ENCODE results near the gene DNAJC5. TPM values are rescaled to one million over a fixed set of nuclear protein-coding genes. Genes with fewer than 3 reads are reported as not detected.
"Not testable (repeated sequence)": the region's sequence is repeated elsewhere in the genome, so short reads cannot be mapped to it uniquely, and the experiment has no call there.

The DNAJC5 gene
- total RNA-seq, 2 experiments from 2014 or later: 19.4 to 19.5 TPM

DNA sequence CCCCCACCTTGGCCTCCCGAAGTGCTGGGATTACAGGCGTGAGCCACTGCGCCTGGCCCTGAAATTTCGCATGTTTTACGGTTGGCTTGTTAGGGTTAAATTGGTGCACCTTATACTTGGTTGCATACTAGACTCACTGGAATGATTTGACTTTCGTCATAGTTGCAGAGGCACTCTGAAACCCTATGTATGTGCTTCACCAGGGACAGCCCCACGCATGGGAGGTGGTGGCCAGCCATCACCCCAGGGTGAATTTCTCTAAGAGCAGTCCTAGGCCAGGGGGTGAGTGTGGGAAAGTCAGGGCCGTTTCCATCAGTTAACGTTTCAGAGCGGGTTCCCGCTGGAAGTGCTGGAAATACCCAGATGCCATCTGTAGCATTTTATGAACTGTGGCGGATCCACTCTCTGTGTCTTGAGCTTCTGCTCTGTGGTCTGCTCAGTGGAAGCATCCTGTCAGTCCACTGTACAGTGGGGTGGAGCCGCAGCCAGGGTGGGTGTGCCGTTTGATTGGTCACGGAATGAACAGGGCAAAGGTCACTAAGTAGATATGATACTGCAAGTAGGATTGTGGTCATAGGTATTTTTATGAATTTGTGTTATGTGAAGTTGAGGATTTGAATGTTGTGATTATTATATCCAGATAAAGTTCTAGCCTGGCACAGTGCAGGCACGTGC, 13.2 kb downstream of the DNAJC5 start:
- Mint-ChIP-seq H3K27ac (no peak overlapping the region), H3K4me3 (no peak overlapping the region), H3K27me3 (ENCODE audit: low read depth) (no peaks in the 10 kb centered on the region), H3K4me1 (ENCODE audit: low read depth) (peaks cover 52% of the 10 kb centered on the region), H3K36me3 (ENCODE audit: low read depth) (no peaks in the 10 kb centered on the region), H3K9me3 (no peaks in the 10 kb centered on the region)
- intact Hi-C loops (cut with micrococcal nuclease): loop anchor here (2.0 to 5.0 kb wide), 2 partner anchors 49 to 129 kb away; partner anchors contain the start of genes C20orf204 and UCKL1
- CTCF ChIA-PET: interaction anchor here (3.5 kb wide), 1 partner anchor 66 kb away, joined by 10 read pairs; no protein-coding TSS in a partner anchor
- DNase-seq: no peak

DNA sequence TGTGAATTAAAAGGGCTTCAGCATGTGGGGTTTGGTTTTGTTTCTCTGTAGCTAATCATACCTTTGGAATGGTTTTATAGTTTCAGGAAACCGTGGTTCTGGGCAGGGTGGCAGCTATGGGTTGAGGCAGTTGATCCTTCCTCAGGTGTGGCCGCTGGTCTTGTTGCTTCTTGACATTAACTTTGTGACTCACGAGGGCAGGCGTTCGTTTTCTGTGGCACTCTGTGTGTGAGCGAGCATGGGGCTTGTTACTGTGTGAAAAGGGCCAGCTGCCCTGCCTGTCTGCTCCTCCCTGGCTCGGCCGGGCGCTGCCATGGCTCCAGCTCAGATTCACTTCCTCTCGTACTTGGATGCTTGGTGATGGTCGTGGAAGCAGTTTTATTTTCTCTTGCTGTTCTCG, 16.2 kb downstream of the DNAJC5 start:
- no peaks in the 10 kb centered on the region for H3K27me3 Mint-ChIP-seq (ENCODE audit: low read depth)
- CTCF ChIA-PET: interaction anchor here (0.6 to 3.5 kb wide), 6 partner anchors 17 to 139 kb away, joined by 3 to 10 read pairs (median 4); no protein-coding TSS in a partner anchor
- no peak for DNase-seq
- H3K9me3 Mint-ChIP-seq: peaks cover 2% of the 10 kb centered on the region
- peaks cover 9% of the 10 kb centered on the region for H3K36me3 Mint-ChIP-seq (ENCODE audit: low read depth)
- intact Hi-C loops (cut with micrococcal nuclease): no loop called here
- H3K4me3 Mint-ChIP-seq: no peak overlapping the region
- no peak overlapping the region for H3K27ac Mint-ChIP-seq
- peaks cover 39% of the 10 kb centered on the region for H3K4me1 Mint-ChIP-seq (ENCODE audit: low read depth)

DNA sequence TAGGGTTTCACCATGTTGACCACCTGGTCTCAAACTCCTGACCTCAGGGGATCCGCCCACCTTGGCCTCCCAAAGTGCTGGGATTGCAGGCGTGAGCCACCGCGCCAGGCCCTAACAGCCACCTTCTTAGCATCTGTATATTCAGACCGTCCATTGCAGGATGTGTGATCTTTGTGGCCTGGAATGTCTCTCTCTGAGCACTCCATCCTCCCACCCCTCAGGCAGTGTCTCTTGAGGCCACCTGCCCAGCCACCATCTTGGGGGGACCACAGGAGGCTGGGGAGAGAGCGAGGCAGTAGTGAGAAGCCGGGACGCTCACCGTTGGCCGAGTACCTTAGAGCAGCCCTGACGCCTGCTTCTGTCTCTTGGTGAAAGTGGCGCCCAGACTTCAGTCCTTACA, 18.8 kb downstream of the DNAJC5 start:
- Mint-ChIP-seq H3K4me1 (ENCODE audit: low read depth) (peaks cover 31% of the 10 kb centered on the region), H3K36me3 (ENCODE audit: low read depth) (peaks cover 15% of the 10 kb centered on the region), H3K4me3 (no peak overlapping the region), H3K27ac (no peak overlapping the region), H3K27me3 (ENCODE audit: low read depth) (no peaks in the 10 kb centered on the region), H3K9me3 (peaks cover 2% of the 10 kb centered on the region)
- intact Hi-C loops (cut with micrococcal nuclease): no loop called here
- CTCF ChIA-PET: no interaction called here
- DNase-seq: no peak

DNA sequence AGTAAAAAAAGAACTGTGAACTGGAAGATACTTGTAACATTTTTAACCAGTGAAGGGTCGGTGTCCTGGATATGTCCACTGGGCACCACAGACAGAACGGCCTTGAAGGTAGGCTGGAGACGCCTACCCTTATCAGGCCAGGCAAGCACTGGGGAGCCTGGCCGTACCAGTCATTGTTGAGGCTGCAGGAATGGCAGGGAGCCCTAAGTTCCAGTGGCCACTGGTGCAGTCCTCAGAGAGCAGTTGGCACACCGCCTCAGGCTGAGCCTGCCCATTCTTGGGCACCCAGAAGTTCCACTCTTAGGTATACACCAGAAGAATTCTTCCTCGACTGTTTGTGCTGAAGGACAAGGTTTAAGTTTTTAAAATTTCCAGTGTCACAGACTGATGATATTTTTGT, 20.5 kb downstream of the DNAJC5 start:
- intact Hi-C loops (cut with micrococcal nuclease): no loop called here
- Mint-ChIP-seq H3K27me3 (ENCODE audit: low read depth) (no peaks in the 10 kb centered on the region), H3K4me3 (no peak overlapping the region), H3K27ac (no peak overlapping the region), H3K9me3 (peaks cover 2% of the 10 kb centered on the region), H3K36me3 (ENCODE audit: low read depth) (peaks cover 15% of the 10 kb centered on the region), H3K4me1 (ENCODE audit: low read depth) (peaks cover 22% of the 10 kb centered on the region)
- CTCF ChIA-PET: interaction anchor here (0.7 to 1.3 kb wide), 3 partner anchors 12 to 20 kb away, joined by 3 to 5 read pairs (median 4); no protein-coding TSS in a partner anchor
- no peak for DNase-seq

DNA sequence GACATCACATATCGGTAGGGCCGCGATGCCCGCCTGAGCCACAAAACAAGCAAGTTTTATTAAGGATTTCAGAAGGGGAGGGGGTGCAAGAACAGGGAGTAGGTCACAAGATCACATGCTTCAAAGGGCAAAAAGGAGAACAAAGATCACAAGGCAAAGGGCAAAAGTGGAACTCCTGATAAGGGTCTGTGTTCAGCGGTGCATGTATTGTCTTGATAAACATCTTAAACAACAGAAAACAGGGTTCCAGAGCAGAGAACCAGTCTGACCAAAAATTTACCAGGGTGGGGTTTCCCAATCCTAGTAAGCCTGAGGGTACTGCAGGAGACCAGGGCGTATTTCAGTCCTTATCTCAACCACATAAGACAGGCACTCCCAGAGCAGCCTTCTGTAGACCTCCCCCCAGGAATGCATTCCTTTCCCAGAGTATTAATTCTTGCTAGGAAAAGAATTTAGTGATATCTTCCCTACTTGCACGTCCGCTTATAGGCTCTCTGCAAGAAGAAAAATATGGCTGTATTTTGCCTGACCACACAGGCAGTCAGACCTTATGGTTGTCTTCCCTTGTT, 21.5 kb downstream of the DNAJC5 start:
- CTCF ChIA-PET; intact Hi-C loops (cut with micrococcal nuclease); H3K4me3 Mint-ChIP-seq; DNase-seq; H3K27me3 Mint-ChIP-seq (ENCODE audit: low read depth); H3K27ac Mint-ChIP-seq; H3K9me3 Mint-ChIP-seq: not testable (repeated sequence)
- Mint-ChIP-seq H3K4me1 (ENCODE audit: low read depth) (peaks cover 14% of the 10 kb centered on the region), H3K36me3 (ENCODE audit: low read depth) (peaks cover 15% of the 10 kb centered on the region)

DNA sequence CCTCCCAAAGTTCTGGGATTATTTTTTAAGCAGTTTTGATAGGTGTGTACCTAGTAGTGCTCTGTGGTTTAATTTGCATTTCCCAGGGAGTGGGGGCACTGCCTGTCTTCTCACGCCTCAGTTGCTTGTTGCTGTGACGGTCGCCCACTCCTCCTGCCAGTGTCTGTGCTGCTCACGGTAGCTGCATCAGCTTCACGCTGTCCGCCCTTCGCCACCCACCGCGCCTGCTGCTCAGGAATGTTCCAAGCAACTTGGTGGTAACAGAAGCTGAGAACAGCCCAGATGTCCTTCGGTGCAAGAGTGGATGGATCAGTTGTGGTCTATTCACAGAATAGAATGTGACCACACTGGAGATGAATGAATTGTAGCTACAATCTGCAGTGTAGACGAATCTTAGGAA, 22.9 kb downstream of the DNAJC5 start:
- Mint-ChIP-seq H3K27ac (peak overlapping the region; percentile 61), H3K9me3 (peaks cover 2% of the 10 kb centered on the region), H3K4me1 (ENCODE audit: low read depth) (peaks cover 9% of the 10 kb centered on the region), H3K4me3 (no peak overlapping the region), H3K36me3 (ENCODE audit: low read depth) (peaks cover 16% of the 10 kb centered on the region), H3K27me3 (ENCODE audit: low read depth) (no peaks in the 10 kb centered on the region)
- DNase-seq: no peak
- intact Hi-C loops (cut with micrococcal nuclease): no loop called here
- CTCF ChIA-PET: interaction anchor here (1.8 kb wide), 1 partner anchor 56 kb away, joined by 4 read pairs; no protein-coding TSS in a partner anchor

DNA sequence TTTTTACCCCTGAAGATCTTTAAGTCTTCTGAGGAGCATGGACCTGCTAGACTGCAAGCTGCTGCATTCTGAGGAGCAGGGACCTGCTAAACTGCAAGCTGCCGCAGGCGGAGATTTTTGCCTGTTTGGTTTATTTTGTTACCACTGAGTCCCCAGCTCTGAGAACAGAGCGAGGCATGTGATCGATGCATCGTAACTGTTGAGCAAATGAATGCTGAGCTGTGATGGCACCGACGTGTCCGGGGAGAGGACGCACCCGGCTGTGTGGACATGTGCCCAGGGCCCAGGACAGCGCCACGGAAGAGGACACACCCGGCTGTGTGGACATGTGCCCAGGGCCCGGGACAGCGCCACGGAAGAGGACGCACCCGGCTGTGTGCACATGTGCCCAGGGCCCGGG, 24.2 kb downstream of the DNAJC5 start:
- Mint-ChIP-seq H3K27ac (no peak overlapping the region), H3K4me1 (ENCODE audit: low read depth) (peaks cover 7% of the 10 kb centered on the region), H3K36me3 (ENCODE audit: low read depth) (peaks cover 16% of the 10 kb centered on the region), H3K27me3 (ENCODE audit: low read depth) (no peaks in the 10 kb centered on the region), H3K9me3 (peaks cover 2% of the 10 kb centered on the region), H3K4me3 (no peak overlapping the region)
- intact Hi-C loops (cut with micrococcal nuclease): no loop called here
- DNase-seq: no peak
- CTCF ChIA-PET: interaction anchor here (1.8 kb wide), 1 partner anchor 55 kb away, joined by 4 read pairs; no protein-coding TSS in a partner anchor

DNA sequence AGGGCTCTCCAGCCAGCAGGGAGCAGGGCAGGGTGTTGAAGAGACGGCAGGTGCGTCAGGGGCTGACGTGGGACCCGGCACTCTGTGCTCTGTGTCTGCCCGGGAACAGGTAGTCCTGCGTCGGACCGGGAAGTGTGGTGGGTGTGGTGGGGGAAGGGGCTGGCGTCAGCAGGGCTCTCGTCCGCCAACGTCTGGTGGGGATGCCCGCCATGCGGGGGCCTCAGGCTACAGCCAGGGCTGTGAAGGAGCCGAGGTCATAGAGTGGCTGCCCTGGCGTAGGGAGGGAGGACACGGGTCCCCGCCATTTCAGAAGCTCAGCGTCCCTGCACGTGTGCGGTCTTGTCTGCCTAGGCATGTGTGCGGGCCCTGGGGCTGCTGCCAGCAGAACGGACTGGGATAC, 25.3 kb downstream of the DNAJC5 start:
- peaks cover 6% of the 10 kb centered on the region for H3K4me1 Mint-ChIP-seq (ENCODE audit: low read depth)
- intact Hi-C loops (cut with micrococcal nuclease): no loop called here
- peaks cover 12% of the 10 kb centered on the region for H3K36me3 Mint-ChIP-seq (ENCODE audit: low read depth)
- no peaks in the 10 kb centered on the region for H3K27me3 Mint-ChIP-seq (ENCODE audit: low read depth)
- CTCF ChIA-PET: no interaction called here
- no peaks in the 10 kb centered on the region for H3K9me3 Mint-ChIP-seq
- no peak overlapping the region for H3K27ac Mint-ChIP-seq
- no peak overlapping the region for H3K4me3 Mint-ChIP-seq
- DNase-seq: no peak

DNA sequence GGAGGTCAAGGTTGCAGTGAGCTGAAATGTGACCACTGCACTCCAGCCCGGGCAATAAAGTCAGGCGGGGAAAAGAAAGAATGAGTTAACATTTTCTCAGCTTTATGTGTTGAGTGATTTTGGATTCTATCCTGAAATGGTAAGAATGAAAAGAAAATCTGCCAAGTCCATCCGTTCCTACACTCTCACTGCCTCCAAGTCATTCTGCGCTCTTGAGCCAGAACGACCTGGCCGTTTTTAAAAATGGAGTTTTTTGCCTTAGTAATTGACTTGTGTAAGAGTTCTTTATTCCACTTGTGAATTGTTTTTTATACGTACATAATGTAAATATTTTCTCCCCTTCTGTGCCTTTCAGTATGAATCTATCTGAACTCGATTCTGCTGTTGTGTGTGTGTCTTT, 28.7 kb downstream of the DNAJC5 start:
- no peak for DNase-seq
- Mint-ChIP-seq H3K4me1 (ENCODE audit: low read depth) (peaks cover 4% of the 10 kb centered on the region), H3K27ac (no peak overlapping the region), H3K9me3 (no peaks in the 10 kb centered on the region), H3K27me3 (ENCODE audit: low read depth) (no peaks in the 10 kb centered on the region), H3K4me3 (no peak overlapping the region), H3K36me3 (ENCODE audit: low read depth) (peaks cover 10% of the 10 kb centered on the region)
- intact Hi-C loops (cut with micrococcal nuclease): no loop called here
- CTCF ChIA-PET: interaction anchor here (0.6 kb wide), 1 partner anchor 1107 kb away, joined by 3 read pairs; no protein-coding TSS in a partner anchor

DNA sequence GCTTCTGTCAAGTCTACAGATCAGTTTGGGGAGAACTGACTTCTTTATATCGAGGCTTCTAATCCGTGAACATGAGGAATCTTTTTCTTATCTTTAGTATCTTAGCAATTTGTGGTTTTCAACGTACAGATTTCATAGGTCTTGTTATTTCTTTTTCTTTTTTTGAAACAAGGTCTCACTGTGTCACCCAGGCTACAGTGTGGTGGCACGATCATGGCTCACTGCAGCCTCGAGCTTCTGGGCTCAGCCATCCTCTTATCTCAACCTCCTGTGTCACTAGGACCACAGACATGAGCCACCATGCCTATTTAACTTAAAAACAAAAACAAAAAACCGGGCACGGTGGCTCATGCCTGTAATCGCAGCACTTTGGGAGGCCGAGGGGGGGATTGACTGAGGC, 29.3 kb downstream of the DNAJC5 start:
- CTCF ChIA-PET: no interaction called here
- H3K9me3 Mint-ChIP-seq: no peaks in the 10 kb centered on the region
- DNase-seq: no peak
- peaks cover 4% of the 10 kb centered on the region for H3K4me1 Mint-ChIP-seq (ENCODE audit: low read depth)
- intact Hi-C loops (cut with micrococcal nuclease): no loop called here
- H3K36me3 Mint-ChIP-seq (ENCODE audit: low read depth): peaks cover 15% of the 10 kb centered on the region
- no peak overlapping the region for H3K4me3 Mint-ChIP-seq
- no peaks in the 10 kb centered on the region for H3K27me3 Mint-ChIP-seq (ENCODE audit: low read depth)
- no peak overlapping the region for H3K27ac Mint-ChIP-seq

DNA sequence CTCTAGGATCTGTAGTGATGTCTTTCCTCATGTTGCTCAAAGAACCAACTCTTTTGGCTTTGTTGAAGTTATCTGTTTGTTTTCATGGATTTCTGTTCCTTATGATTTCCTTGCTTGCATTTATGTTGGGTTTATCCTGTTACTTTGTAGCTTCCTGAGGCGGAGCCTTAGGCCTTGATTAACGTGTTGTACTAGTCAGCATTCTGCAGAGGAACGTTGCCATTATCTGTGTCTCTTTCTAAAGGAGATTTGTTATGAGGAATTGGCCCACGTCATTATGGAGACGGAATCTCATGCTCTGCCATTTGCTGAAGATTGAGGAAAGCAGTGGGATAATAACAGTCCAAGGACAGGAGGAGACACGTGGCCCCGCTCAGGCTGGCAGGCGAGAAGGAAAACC, 31.4 kb downstream of the DNAJC5 start:
- CTCF ChIA-PET: interaction anchor here (1.3 kb wide), 1 partner anchor 11 kb away, joined by 4 read pairs; no protein-coding TSS in a partner anchor

DNA sequence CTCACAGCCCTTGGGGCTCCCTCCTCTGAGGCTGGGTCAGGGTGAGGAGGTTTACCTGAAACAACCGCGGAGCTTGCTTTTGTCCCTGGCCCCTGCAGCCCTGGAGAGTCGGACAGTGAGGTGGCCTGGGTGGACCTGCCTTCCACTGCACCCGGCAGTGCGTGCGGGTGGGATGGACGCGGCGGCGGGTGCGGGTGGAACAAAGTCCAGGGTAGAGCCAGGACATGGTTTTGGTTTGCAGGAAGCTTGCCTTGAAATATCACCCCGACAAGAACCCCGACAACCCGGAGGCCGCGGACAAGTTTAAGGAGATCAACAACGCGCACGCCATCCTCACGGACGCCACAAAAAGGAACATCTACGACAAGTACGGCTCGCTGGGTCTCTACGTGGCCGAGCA, 34.1 kb downstream of the DNAJC5 start:
- H3K9me3 Mint-ChIP-seq: no peaks in the 10 kb centered on the region
- no peak for DNase-seq
- no peak overlapping the region for H3K27ac Mint-ChIP-seq
- H3K4me1 Mint-ChIP-seq (ENCODE audit: low read depth): peaks cover 2% of the 10 kb centered on the region
- H3K36me3 Mint-ChIP-seq (ENCODE audit: low read depth): peaks cover 22% of the 10 kb centered on the region
- intact Hi-C loops (cut with micrococcal nuclease): no loop called here
- no peak overlapping the region for H3K4me3 Mint-ChIP-seq
- H3K27me3 Mint-ChIP-seq (ENCODE audit: low read depth): no peaks in the 10 kb centered on the region
- CTCF ChIA-PET: no interaction called here

More for the DNA sequence above, 31.4 kb downstream of the DNAJC5 start:
- no peak overlapping the region for H3K4me3 Mint-ChIP-seq
- H3K36me3 Mint-ChIP-seq (ENCODE audit: low read depth): peaks cover 20% of the 10 kb centered on the region
- H3K27me3 Mint-ChIP-seq (ENCODE audit: low read depth): no peaks in the 10 kb centered on the region
- intact Hi-C loops (cut with micrococcal nuclease): no loop called here
- no peak for DNase-seq
- H3K9me3 Mint-ChIP-seq: no peaks in the 10 kb centered on the region
- peaks cover 4% of the 10 kb centered on the region for H3K4me1 Mint-ChIP-seq (ENCODE audit: low read depth)
- H3K27ac Mint-ChIP-seq: no peak overlapping the region

DNA sequence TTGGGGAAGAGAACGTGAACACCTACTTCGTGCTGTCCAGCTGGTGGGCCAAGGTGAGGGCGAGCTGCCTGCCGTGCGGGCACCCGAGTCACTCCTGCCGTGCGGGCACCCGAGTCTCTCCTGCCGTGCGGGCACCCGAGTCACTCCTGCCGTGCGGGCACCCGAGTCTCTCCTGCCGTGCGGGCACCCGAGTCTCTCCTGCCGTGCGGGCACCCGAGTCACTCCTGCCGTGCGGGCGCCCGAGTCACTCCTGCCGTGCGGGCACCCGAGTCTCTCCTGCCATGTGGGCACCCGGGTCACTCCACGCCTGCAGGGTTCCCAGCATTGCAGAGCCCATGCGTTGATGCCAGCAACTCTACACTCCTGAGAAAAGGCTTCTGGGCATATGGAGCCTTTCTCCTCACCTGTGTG, 34.6 kb downstream of the DNAJC5 start:
- intact Hi-C loops (cut with micrococcal nuclease); H3K27ac Mint-ChIP-seq; H3K9me3 Mint-ChIP-seq; H3K4me1 Mint-ChIP-seq (ENCODE audit: low read depth); CTCF ChIA-PET; H3K4me3 Mint-ChIP-seq; DNase-seq; H3K27me3 Mint-ChIP-seq (ENCODE audit: low read depth): not testable (repeated sequence)
- H3K36me3 Mint-ChIP-seq (ENCODE audit: low read depth): peaks cover 22% of the 10 kb centered on the region
